HUES64 (cell line): ENCODE data around the gene LUC7L.
"Not testable (repeated sequence)": the region's sequence is repeated elsewhere in the genome, so short reads cannot be mapped to it uniquely, and the experiment has no call there.

Experiments
- H3K27ac ChIP-seq: 2 replicates; pipeline ENCODE4 v1.7.0; 2013; ENCODE audit warnings: low read depth, low read length, inconsistent platforms
- H3K27me3 ChIP-seq: 2 replicates; pipeline ENCODE4 v1.6.1; 2013; ENCODE audit warnings: mild to moderate bottlenecking, low read length; ENCODE audit not compliant: insufficient read depth
- H3K36me3 ChIP-seq: 2 replicates; pipeline ENCODE4 v1.6.1; 2013; ENCODE audit warnings: mild to moderate bottlenecking, low read length; ENCODE audit not compliant: insufficient read depth
- H3K4me1 ChIP-seq: 2 replicates; pipeline ENCODE4 v1.6.1; 2013; ENCODE audit warnings: mild to moderate bottlenecking, low read length, moderate library complexity; ENCODE audit not compliant: insufficient read depth
- H3K4me3 ChIP-seq: 2 replicates; pipeline ENCODE4 v1.5.1; 2013; ENCODE audit warnings: mild to moderate bottlenecking, low read length, moderate library complexity
- H3K9ac ChIP-seq: 2 replicates; pipeline ENCODE4 v1.6.1; 2013; ENCODE audit warnings: mild to moderate bottlenecking, low read depth, low read length
- H3K9me3 ChIP-seq: 2 replicates; pipeline ENCODE4 v1.6.1; 2013; ENCODE audit warnings: low read depth, low read length; ENCODE audit not compliant: insufficient read depth
- WGBS: fragments of 150-250, 120-280 bp; methylation state at CpG from one replicate; pipeline ENCODE4 v1.1.7; 2013; ENCODE audit warnings: missing lambda C conversion rate; 5-methylcytosine and 5-hydroxymethylcytosine counted together

Gene LUC7L

DNA sequence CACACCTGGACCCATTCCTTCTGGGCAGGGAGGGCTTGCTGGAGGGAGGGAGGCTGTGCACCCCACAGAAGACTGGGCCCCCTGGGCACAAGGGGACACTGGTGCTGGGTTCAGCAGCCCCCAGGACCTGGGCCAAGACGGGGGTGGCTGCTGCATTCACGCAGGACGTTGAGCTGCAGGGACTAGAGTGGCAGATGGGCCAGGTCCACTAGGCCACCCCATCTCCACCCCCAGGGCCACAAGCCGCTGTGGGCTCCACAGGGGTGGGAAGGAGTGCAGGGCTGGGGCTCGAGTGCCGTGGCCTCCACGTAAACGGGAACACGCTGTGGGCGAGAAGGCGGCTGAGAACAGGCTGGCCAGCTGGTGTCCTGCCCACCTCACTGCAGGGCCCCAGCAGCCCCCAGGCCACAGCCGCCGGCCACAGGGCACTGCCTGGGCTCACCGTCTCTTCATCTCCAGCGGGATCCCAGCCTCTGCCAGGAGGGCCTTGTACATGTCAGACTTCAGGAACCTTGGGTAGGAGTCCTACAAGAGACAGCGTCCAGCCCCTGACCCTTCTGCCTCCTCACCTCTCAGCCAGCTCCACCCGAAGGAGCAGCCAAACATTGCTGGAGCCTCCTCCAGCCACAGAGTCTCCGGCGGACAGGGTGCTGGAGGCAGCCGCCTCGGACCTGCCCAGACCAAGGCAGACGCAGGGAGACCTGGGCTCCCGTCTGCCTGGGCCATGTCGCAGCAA is 40.0 kb upstream of the LUC7L start:
- peaks cover 3% of the 10 kb centered on the region for H3K27me3 ChIP-seq

DNA sequence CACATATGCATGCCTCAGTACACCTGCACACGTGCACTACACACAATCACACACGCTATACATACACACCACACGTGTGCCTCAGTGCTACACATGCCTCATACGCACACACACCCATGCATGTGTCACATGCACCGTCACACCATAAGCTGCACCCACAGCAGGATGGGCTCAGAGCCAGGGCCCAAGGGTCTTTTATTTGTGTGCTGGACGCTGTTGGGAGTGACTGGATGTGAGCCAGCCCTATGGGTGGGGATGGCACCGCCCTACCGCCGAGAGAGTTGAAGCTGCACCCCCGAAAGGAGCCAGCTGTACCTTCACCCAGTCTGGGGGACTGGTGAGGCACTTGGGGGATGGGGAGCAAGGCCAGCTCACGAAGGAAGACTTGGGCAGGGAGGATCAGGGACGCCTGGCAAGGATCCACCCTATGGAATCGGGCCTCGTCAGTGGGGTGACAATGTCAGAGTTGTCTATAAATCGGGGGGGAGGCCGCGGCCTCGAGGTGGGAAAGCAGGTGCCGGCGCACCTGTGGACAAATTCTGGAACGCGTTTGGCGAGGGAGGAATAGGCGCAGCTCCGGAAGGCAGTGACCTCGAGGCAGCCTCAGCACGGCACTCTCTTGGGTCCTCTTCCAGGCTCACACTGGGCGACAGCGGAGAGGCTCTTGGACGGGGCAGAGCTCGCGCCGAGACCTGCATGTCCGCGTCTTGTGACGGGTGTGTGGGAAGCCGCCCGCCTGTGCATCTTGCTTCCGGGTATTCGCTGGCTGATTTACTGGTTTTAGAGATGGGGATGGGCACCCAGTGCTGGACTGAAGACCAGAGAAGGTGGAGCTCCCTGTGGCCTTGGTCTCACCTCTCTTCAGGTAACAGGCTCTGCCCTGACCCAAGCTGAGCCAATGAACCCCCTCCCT is 39.1 kb upstream of the LUC7L start:
- Histone ChIP-seq H3K27me3 (no peaks in the 10 kb centered on the region), H3K9ac (no peak overlapping the region), H3K4me1 (no peaks in the 10 kb centered on the region), H3K36me3 (peaks cover 6% of the 10 kb centered on the region; the same call in 1 of the 2 replicates), H3K27ac (no peak overlapping the region), H3K4me3 (no peak overlapping the region), H3K9me3 (no peaks in the 10 kb centered on the region)
- WGBS, result 91% methylated on average over 40 of the region's 40 CpGs

More for the DNA sequence above, 40.0 kb upstream of the LUC7L start:
- 93% methylated on average over 24 of the region's 24 CpGs for WGBS
- H3K4me1 ChIP-seq, result no peaks in the 10 kb centered on the region
- no peak overlapping the region for H3K27ac ChIP-seq
- no peaks in the 10 kb centered on the region for H3K9me3 ChIP-seq
- 0 out of 2 replicates have a peak, but pooled peaks cover 3% of the 10 kb centered on the region for H3K36me3 ChIP-seq
- no peak overlapping the region for H3K4me3 ChIP-seq
- no peak overlapping the region for H3K9ac ChIP-seq

DNA sequence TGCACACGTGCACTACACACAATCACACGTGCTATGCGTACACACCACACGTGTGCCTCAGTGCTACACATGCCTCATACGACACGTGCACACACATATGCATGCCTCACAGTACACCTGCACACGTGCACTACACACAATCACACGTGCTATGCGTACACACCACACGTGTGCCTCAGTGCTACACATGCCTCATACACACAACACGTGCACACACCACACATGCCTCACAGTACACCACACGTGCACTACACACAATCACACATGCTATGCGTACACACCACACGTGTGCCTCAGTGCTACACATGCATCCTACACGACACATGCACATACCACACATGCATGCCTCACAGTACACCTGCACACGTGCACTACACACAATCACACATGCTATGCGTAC is 38.3 kb upstream of the LUC7L start:
- H3K9ac ChIP-seq, H3K4me1 ChIP-seq, H3K27me3 ChIP-seq, H3K27ac ChIP-seq, H3K9me3 ChIP-seq, H3K4me3 ChIP-seq: not testable (repeated sequence)
- H3K36me3 ChIP-seq, result peaks cover 12% of the 10 kb centered on the region; the same call in 1 of the 2 replicates
- 91% methylated on average over 17 of the region's 17 CpGs for WGBS

GRCh38 chr16:266258-267164 is 37.3 kb upstream of the LUC7L start:
- H3K36me3 ChIP-seq, result peaks cover 22% of the 10 kb centered on the region; the same call in 1 of the 2 replicates
- H3K27me3 ChIP-seq, result no peaks in the 10 kb centered on the region
- H3K27ac ChIP-seq, result no peak overlapping the region
- no peaks in the 10 kb centered on the region for H3K9me3 ChIP-seq
- H3K4me1 ChIP-seq, result no peaks in the 10 kb centered on the region
- no peak overlapping the region for H3K4me3 ChIP-seq
- H3K9ac ChIP-seq, result no peak overlapping the region
- 91% methylated on average over 25 of the region's 25 CpGs for WGBS

GRCh38 chr16:265711-266110 is 36.5 kb upstream of the LUC7L start:
- Histone ChIP-seq H3K27ac (no peak overlapping the region), H3K36me3 (peaks cover 28% of the 10 kb centered on the region; the same call in 1 of the 2 replicates)

GRCh38 chr16:265002-265529 is 35.8 kb upstream of the LUC7L start:
- no peak overlapping the region for H3K27ac ChIP-seq
- no peaks in the 10 kb centered on the region for H3K9me3 ChIP-seq
- H3K4me1 ChIP-seq, result no peaks in the 10 kb centered on the region
- no peak overlapping the region for H3K9ac ChIP-seq
- WGBS, result 92% methylated on average over 14 of the region's 14 CpGs
- H3K36me3 ChIP-seq, result peaks cover 35% of the 10 kb centered on the region
- H3K27me3 ChIP-seq, result no peaks in the 10 kb centered on the region
- no peak overlapping the region for H3K4me3 ChIP-seq

More at GRCh38 chr16:265711-266110, 36.5 kb upstream of the LUC7L start:
- Histone ChIP-seq H3K9ac (no peak overlapping the region), H3K4me3 (no peak overlapping the region), H3K9me3 (no peaks in the 10 kb centered on the region), H3K4me1 (no peaks in the 10 kb centered on the region), H3K27me3 (no peaks in the 10 kb centered on the region)
- 94% methylated on average over 12 of the region's 12 CpGs for whole genome bisulfite sequencing

DNA sequence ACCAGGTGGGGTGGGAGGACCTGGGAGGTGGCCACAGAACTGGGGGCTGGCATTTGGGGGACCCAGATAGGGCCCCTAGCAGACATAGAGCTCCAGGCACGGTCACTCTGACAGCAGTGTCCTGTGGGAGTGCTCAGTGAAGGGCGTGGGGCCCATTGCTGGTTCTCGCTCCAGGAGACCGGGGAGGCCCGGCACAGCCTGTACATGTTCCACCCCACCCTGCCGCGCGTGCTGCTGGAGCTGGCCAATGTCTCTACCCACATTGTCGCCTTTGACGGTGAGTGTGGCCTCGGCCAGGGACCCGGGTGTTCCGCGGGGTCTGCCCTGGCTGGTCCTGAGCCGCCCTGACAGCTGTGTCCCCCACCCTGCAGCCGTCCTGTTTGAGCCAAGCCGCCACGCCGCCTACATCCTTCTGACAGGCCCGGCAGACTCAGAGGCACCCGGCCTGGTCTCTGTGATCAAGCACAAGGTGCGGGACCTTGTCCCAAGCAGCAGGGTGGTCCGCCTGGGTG is 35.2 kb upstream of the LUC7L start:
- Histone ChIP-seq H3K27me3 (no peaks in the 10 kb centered on the region), H3K36me3 (peaks cover 41% of the 10 kb centered on the region), H3K9ac (no peak overlapping the region)

DNA sequence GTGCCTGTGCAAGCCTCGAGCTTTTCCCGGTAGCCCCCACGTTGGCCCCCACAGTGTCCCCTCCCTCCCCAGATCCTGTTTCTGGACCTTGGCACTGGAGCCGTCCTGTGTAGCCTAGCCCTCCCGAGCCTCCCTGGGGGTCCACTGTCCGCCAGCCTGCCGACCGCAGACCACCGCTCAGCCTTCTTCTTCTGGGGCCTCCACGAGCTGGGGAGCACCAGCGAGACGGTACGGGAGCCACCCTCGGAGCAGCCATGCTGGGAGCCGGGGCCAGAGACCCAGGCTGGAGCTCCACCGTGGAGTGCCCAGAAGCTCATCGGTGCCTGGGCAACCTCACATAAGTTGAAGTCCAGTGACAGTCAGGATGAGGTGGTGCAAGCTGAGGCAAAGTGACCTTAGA is 34.7 kb upstream of the LUC7L start:
- H3K36me3 ChIP-seq, result peaks cover 46% of the 10 kb centered on the region
- whole genome bisulfite sequencing, result 96% methylated on average over 17 of the region's 17 CpGs

More for the DNA sequence above, 35.2 kb upstream of the LUC7L start:
- Histone ChIP-seq H3K4me1 (no peaks in the 10 kb centered on the region), H3K9me3 (no peaks in the 10 kb centered on the region), H3K27ac (no peak overlapping the region), H3K4me3 (no peak overlapping the region)
- 96% methylated on average over 23 of the region's 23 CpGs for whole genome bisulfite sequencing

DNA sequence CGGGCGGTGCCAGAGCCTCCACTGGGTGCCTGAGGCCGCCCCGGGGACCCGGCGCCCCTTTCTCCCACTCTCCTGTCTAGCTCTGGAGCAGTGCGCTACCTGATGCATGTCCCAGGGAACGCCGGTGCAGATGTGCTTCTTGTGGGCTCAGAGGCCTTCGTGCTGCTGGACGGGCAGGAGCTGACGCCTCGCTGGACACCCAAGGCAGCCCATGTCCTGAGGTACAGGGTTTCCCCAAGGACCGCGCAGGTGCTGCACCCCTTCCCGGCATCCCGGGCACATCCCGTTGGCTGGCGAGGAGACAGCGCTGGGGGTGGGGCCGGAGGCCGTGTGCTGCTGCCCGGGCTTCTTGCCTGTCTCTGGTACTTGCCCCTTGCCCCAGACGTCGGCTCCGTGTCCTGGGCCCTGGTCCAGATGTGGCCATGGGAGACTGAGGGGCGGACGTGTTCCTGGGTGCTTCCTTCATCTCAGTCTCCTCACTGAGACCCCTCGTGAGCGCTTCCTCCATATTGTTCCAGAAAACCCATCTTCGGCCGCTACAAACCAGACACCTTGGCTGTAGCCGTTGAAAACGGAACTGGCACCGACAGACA is 34.0 kb upstream of the LUC7L start:
- Histone ChIP-seq H3K9ac (no peak overlapping the region), H3K9me3 (no peaks in the 10 kb centered on the region), H3K27ac (no peak overlapping the region), H3K4me1 (no peaks in the 10 kb centered on the region), H3K36me3 (peaks cover 48% of the 10 kb centered on the region), H3K27me3 (no peaks in the 10 kb centered on the region), H3K4me3 (no peak overlapping the region)
- 96% methylated on average over 35 of the region's 35 CpGs for WGBS

More for the DNA sequence above, 34.7 kb upstream of the LUC7L start:
- H3K27ac ChIP-seq, result no peak overlapping the region
- no peaks in the 10 kb centered on the region for H3K27me3 ChIP-seq
- no peaks in the 10 kb centered on the region for H3K4me1 ChIP-seq
- H3K4me3 ChIP-seq, result no peak overlapping the region
- no peaks in the 10 kb centered on the region for H3K9me3 ChIP-seq
- H3K9ac ChIP-seq, result no peak overlapping the region

DNA sequence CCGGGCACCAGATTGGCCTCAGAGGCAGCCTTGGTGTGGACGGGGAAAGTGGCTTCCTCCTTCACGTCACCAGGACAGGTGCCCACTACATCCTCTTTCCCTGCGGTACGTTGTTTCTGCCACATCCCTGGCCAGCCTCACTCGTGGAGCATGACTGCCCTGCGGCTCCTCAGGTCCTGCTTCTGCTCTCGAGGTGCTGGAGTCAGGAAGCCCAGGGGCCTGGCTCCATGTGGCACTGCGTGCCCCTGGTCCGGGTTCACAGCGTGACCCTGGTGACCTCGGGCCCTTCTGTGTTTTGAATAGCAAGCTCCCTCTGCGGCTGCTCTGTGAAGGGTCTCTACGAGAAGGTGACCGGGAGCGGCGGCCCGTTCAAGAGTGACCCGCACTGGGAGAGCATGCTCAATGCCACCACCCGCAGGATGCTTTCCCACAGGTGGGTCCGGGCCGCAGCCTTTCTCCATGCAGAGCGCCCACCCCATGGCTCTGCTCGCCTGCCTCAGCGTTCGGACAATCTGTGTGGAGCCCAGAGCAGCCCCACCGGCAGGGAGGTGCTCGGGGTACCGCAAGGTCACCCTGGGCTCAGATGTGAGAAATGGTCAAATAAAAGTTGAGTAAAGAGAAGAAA is 33.0 kb upstream of the LUC7L start:
- Histone ChIP-seq H3K27me3 (no peaks in the 10 kb centered on the region), H3K4me3 (no peak overlapping the region), H3K9ac (no peak overlapping the region), H3K9me3 (no peaks in the 10 kb centered on the region), H3K36me3 (peaks cover 48% of the 10 kb centered on the region), H3K27ac (no peak overlapping the region), H3K4me1 (no peaks in the 10 kb centered on the region)
- 97% methylated on average over 29 of the region's 29 CpGs for WGBS
